ENCODE data around the gene MXD1.

Gene MXD1

GRCh38 chr2:69961496-69961895 is 46.6 kb downstream of the MXD1 start, which contains the start of gene ASPRV1:
ASPRV1 (minus strand) TSS chr2:69961631; CDS start chr2:69961436, 195 bp downstream.
- in situ Hi-C loops (cut with HindIII; ENCODE audit: low pct_unique_long_range_greater_than_20kb, low sequenced_read_pairs) = no loop called here
- TF ChIP-seq JUND (IDR thresholded peaks at IDR 0.05; ENCODE audit: low read depth) = no peak
- DNase-seq (ENCODE audit: low read depth in 1 of 2, low spot score in 1 of 2) = no peak

- TF ChIP-seq JUND (IDR thresholded peaks at IDR 0.05; ENCODE audit: low read depth) = no peak
- in situ Hi-C loops (cut with HindIII; ENCODE audit: low pct_unique_long_range_greater_than_20kb, low sequenced_read_pairs) = no loop called here
- DNase-seq (ENCODE audit: low read depth in 1 of 2, low spot score in 1 of 2) = no peak
Observed at GRCh38 chr2:69962986-69963730, 48.2 kb downstream of the MXD1 start.

GRCh38 chr2:69964353-69964841 is 49.5 kb downstream of the MXD1 start:
- in situ Hi-C loops (cut with HindIII; ENCODE audit: low pct_unique_long_range_greater_than_20kb, low sequenced_read_pairs) = no loop called here
- DNase-seq (ENCODE audit: low read depth in 1 of 2, low spot score in 1 of 2) = no peak
- TF ChIP-seq JUND (IDR thresholded peaks at IDR 0.05; ENCODE audit: low read depth) = no peak

- DNase-seq (ENCODE audit: low read depth in 1 of 2, low spot score in 1 of 2) = peak in 1 of 2 experiments; percentile 12
- no peak for TF ChIP-seq JUND (IDR thresholded peaks at IDR 0.05; ENCODE audit: low read depth)
- in situ Hi-C loops (cut with HindIII; ENCODE audit: low pct_unique_long_range_greater_than_20kb, low sequenced_read_pairs) = no loop called here
Observed at GRCh38 chr2:69965756-69966445, 51.0 kb downstream of the MXD1 start.

GRCh38 chr2:69966496-69966895 is 51.6 kb downstream of the MXD1 start:
- in situ Hi-C loops (cut with HindIII; ENCODE audit: low pct_unique_long_range_greater_than_20kb, low sequenced_read_pairs) = no loop called here
- TF ChIP-seq JUND (IDR thresholded peaks at IDR 0.05; ENCODE audit: low read depth) = no peak
- DNase-seq (ENCODE audit: low read depth in 1 of 2, low spot score in 1 of 2) = no peak

GRCh38 chr2:69968609-69969008 is 53.7 kb downstream of the MXD1 start:
- in situ Hi-C loops (cut with HindIII; ENCODE audit: low pct_unique_long_range_greater_than_20kb, low sequenced_read_pairs) = no loop called here
- TF ChIP-seq JUND (IDR thresholded peaks at IDR 0.05; ENCODE audit: low read depth) = no peak

GRCh38 chr2:69969126-69969983 is 54.4 kb downstream of the MXD1 start:
- TF ChIP-seq JUND (IDR thresholded peaks at IDR 0.05; ENCODE audit: low read depth) = no peak
- no peak for DNase-seq (ENCODE audit: low read depth in 1 of 2, low spot score in 1 of 2)
- in situ Hi-C loops (cut with HindIII; ENCODE audit: low pct_unique_long_range_greater_than_20kb, low sequenced_read_pairs) = no loop called here

More at GRCh38 chr2:69968609-69969008, 53.7 kb downstream of the MXD1 start:
- DNase-seq (ENCODE audit: low read depth in 1 of 2, low spot score in 1 of 2) = no peak

GRCh38 chr2:69969991-69970390 is 55.1 kb downstream of the MXD1 start:
- in situ Hi-C loops (cut with HindIII; ENCODE audit: low pct_unique_long_range_greater_than_20kb, low sequenced_read_pairs) = no loop called here
- TF ChIP-seq JUND (IDR thresholded peaks at IDR 0.05; ENCODE audit: low read depth) = no peak
- no peak for DNase-seq (ENCODE audit: low read depth in 1 of 2, low spot score in 1 of 2)

- in situ Hi-C loops (cut with HindIII; ENCODE audit: low pct_unique_long_range_greater_than_20kb, low sequenced_read_pairs) = no loop called here
- TF ChIP-seq JUND (IDR thresholded peaks at IDR 0.05; ENCODE audit: low read depth) = no peak
- no peak for DNase-seq (ENCODE audit: low read depth in 1 of 2, low spot score in 1 of 2)
Observed at GRCh38 chr2:69972822-69973221, 57.9 kb downstream of the MXD1 start.

GRCh38 chr2:69973335-69973735 is 58.4 kb downstream of the MXD1 start:
- DNase-seq (ENCODE audit: low read depth in 1 of 2, low spot score in 1 of 2) = no peak
- no peak for TF ChIP-seq JUND (IDR thresholded peaks at IDR 0.05; ENCODE audit: low read depth)
- in situ Hi-C loops (cut with HindIII; ENCODE audit: low pct_unique_long_range_greater_than_20kb, low sequenced_read_pairs) = no loop called here

- TF ChIP-seq JUND (IDR thresholded peaks at IDR 0.05; ENCODE audit: low read depth) = no peak
- no peak for DNase-seq (ENCODE audit: low read depth in 1 of 2, low spot score in 1 of 2)
- in situ Hi-C loops (cut with HindIII; ENCODE audit: low pct_unique_long_range_greater_than_20kb, low sequenced_read_pairs) = no loop called here
Observed at GRCh38 chr2:69975136-69975852, 60.4 kb downstream of the MXD1 start.

All from T47D (cell line).